Measurements from ENCODE around the gene STOML3. TPM values are rescaled to one million over a fixed set of nuclear protein-coding genes. Genes with fewer than 3 reads are reported as not detected.

The STOML3 gene
- total RNA-seq, 1 experiment from 2014 or later: not detected

GRCh38 chr13:38944219-38944618 is 46.4 kb downstream of the STOML3 start:
- CTCF ChIA-PET: no interaction called here
- H3K4me3 Mint-ChIP-seq: no peak overlapping the region
- ATAC-seq: no peak
- POLR2A ChIA-PET: no interaction called here
- TF ChIP-seq NFYB (CRISPR knock-in tag; conservative IDR thresholded peaks at IDR 0.05; ENCODE audit: low read depth): no peak
- TF ChIP-seq HMGA2 (CRISPR knock-in tag; IDR thresholded peaks at IDR 0.05): no peak
- TF ChIP-seq, protein P1, sequence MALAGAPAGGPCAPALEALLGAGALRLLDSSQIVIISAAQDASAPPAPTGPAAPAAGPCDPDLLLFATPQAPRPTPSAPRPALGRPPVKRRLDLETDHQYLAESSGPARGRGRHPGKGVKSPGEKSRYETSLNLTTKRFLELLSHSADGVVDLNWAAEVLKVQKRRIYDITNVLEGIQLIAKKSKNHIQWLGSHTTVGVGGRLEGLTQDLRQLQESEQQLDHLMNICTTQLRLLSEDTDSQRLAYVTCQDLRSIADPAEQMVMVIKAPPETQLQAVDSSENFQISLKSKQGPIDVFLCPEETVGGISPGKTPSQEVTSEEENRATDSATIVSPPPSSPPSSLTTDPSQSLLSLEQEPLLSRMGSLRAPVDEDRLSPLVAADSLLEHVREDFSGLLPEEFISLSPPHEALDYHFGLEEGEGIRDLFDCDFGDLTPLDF (CRISPR knock-in tag; IDR thresholded peaks at IDR 0.05): no peak
- H3K36me3 Mint-ChIP-seq: no peaks in the 10 kb centered on the region
- no peak for DNase-seq (ENCODE audit: low spot score)
- H3K4me1 Mint-ChIP-seq: no peaks in the 10 kb centered on the region
- H3K27me3 Mint-ChIP-seq (ENCODE audit: low read depth): peaks cover 2% of the 10 kb centered on the region; the same call in 1 of the 2 replicates
- H3K27ac Mint-ChIP-seq: no peak overlapping the region
- H3K9me3 Mint-ChIP-seq: no peaks in the 10 kb centered on the region

DNA sequence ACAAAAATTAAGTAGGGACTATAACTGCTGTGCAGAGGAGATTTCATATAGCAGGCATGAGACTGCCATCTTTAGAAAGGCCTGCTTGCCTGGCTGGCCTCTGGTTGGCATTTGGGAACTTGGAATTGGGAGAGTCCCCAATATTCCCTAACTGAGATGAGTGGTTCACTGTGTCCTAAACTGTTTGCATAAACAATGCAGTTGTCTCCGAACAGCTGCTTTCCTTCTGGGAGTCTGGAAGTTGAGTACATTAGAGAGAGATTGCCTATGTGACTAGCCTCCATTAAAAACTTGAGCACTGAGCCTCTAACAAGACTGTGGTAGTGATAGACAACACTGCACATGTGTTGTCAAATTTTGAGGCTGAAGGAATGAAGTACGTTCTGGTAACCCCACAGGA is 47.4 kb downstream of the STOML3 start:
- no peak overlapping the region for H3K4me3 Mint-ChIP-seq
- H3K9me3 Mint-ChIP-seq: no peaks in the 10 kb centered on the region
- ATAC-seq (no peak), DNase-seq (ENCODE audit: low spot score) (no peak)
- H3K27me3 Mint-ChIP-seq (ENCODE audit: low read depth): peaks cover 2% of the 10 kb centered on the region; the same call in 1 of the 2 replicates
- H3K4me1 Mint-ChIP-seq: no peaks in the 10 kb centered on the region
- TF ChIP-seq, protein P2, sequence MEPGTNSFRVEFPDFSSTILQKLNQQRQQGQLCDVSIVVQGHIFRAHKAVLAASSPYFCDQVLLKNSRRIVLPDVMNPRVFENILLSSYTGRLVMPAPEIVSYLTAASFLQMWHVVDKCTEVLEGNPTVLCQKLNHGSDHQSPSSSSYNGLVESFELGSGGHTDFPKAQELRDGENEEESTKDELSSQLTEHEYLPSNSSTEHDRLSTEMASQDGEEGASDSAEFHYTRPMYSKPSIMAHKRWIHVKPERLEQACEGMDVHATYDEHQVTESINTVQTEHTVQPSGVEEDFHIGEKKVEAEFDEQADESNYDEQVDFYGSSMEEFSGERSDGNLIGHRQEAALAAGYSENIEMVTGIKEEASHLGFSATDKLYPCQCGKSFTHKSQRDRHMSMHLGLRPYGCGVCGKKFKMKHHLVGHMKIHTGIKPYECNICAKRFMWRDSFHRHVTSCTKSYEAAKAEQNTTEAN (CRISPR knock-in tag; IDR thresholded peaks at IDR 0.05): no peak
- TF ChIP-seq TCF7 (CRISPR knock-in tag; IDR thresholded peaks at IDR 0.05; ENCODE audit: low read depth) (no peak), ATF1 (CRISPR knock-in tag; IDR thresholded peaks at IDR 0.05) (no peak), PRDM15 (CRISPR knock-in tag; IDR thresholded peaks at IDR 0.05) (no peak), ELF4 (CRISPR knock-in tag; IDR thresholded peaks at IDR 0.05; ENCODE audit: low read depth) (no peak), OVOL2 (CRISPR knock-in tag; IDR thresholded peaks at IDR 0.05; ENCODE audit: borderline replicate concordance) (no peak), ETV6 (CRISPR knock-in tag; IDR thresholded peaks at IDR 0.05) (no peak), ZNF232 (CRISPR knock-in tag; IDR thresholded peaks at IDR 0.05) (no peak), NFE2L1 (CRISPR knock-in tag; IDR thresholded peaks at IDR 0.05) (no peak), ZNF423 (CRISPR knock-in tag; IDR thresholded peaks at IDR 0.05) (no peak), HMGXB4 (CRISPR knock-in tag; IDR thresholded peaks at IDR 0.05) (no peak), CREM (CRISPR knock-in tag; IDR thresholded peaks at IDR 0.05) (no peak), JUN (CRISPR knock-in tag; IDR thresholded peaks at IDR 0.05) (no peak)
- TF ChIP-seq, protein P3, sequence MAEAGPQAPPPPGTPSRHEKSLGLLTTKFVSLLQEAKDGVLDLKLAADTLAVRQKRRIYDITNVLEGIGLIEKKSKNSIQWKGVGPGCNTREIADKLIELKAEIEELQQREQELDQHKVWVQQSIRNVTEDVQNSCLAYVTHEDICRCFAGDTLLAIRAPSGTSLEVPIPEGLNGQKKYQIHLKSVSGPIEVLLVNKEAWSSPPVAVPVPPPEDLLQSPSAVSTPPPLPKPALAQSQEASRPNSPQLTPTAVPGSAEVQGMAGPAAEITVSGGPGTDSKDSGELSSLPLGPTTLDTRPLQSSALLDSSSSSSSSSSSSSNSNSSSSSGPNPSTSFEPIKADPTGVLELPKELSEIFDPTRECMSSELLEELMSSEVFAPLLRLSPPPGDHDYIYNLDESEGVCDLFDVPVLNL (CRISPR knock-in tag; IDR thresholded peaks at IDR 0.05; ENCODE audit: borderline replicate concordance, low read depth): no peak
- ChIA-PET CTCF (no interaction called here), POLR2A (no interaction called here)
- no peak overlapping the region for H3K27ac Mint-ChIP-seq
- H3K36me3 Mint-ChIP-seq: no peaks in the 10 kb centered on the region
